ENCODE data around the gene AKAP8.

The AKAP8 gene

DNA sequence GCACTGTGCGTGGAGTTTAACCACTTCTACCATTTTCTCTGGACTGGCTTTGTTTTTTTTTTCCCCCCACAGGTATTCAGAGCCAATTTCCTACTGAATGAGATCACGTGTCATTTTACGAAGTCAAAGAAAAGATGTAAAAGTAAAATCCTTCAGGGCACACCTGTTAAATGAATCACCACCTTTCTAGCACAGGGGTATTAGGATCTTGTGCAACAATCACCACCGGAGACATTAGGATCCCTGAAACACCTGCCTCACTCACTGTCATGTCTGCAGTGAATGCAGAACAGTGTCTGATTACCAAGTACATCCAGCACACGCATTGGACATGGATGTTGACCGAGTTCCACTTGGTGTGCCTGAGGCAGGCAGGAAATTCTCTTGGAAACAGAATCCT lies 64.5 kb downstream of the AKAP8 start:
- Histone ChIP-seq H3K4me3 (ENCODE audit: low read depth, low read length) (no peak overlapping the region), H3K4me1 (ENCODE audit: control insufficient read depth, insufficient read depth, low read length) (peaks cover 22% of the 10 kb centered on the region), H3K27ac (ENCODE audit: low read depth, low read length) (no peak overlapping the region), H3K27me3 (ENCODE audit: control insufficient read depth, insufficient read depth, low read length) (no peaks in the 10 kb centered on the region), H3K9me3 (ENCODE audit: control insufficient read depth, insufficient read depth, low read depth, low read length) (no peaks in the 10 kb centered on the region), H3K9ac (ENCODE audit: low read length) (no peak overlapping the region), H3K36me3 (ENCODE audit: control insufficient read depth, insufficient read depth, low read length) (peaks cover 3% of the 10 kb centered on the region; the same call in 1 of the 2 replicates)

DNA sequence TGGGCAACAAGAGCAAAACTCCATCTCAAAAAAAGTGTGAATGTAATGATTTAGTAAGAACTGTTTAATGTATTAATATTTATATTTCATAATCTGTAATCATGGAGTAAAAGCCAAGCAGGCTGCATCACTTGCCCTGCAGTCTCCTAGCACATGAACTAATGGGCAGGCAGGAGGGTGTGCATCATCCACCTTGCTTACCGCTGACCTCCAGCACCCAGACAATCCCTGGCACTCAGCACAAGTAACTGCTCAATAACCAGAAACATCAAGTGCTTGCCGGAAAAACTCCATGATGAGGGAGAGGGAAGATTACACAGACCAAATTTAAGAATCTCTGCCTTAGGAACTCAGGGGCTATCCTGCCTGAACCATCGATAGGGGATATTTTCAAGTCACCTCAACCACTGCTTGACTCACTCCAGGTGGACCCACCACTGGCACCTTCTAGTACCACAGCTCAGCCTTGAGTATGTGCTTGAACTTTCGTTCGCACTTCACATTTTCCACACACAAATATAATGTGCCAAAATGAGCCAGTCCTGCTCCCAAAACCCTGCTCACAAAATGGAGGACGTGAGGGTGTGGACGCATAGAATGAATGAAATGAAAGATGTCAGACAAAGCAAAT lies 65.8 kb downstream of the AKAP8 start:
- Histone ChIP-seq H3K4me3 (ENCODE audit: low read depth, low read length) (no peak overlapping the region), H3K9me3 (ENCODE audit: control insufficient read depth, insufficient read depth, low read depth, low read length) (peaks cover 2% of the 10 kb centered on the region; the same call in 1 of the 2 replicates), H3K9ac (ENCODE audit: low read length) (no peak overlapping the region), H3K4me1 (ENCODE audit: control insufficient read depth, insufficient read depth, low read length) (peaks cover 19% of the 10 kb centered on the region), H3K27ac (ENCODE audit: low read depth, low read length) (no peak overlapping the region), H3K36me3 (ENCODE audit: control insufficient read depth, insufficient read depth, low read length) (peaks cover 3% of the 10 kb centered on the region), H3K27me3 (ENCODE audit: control insufficient read depth, insufficient read depth, low read length) (no peaks in the 10 kb centered on the region)

DNA sequence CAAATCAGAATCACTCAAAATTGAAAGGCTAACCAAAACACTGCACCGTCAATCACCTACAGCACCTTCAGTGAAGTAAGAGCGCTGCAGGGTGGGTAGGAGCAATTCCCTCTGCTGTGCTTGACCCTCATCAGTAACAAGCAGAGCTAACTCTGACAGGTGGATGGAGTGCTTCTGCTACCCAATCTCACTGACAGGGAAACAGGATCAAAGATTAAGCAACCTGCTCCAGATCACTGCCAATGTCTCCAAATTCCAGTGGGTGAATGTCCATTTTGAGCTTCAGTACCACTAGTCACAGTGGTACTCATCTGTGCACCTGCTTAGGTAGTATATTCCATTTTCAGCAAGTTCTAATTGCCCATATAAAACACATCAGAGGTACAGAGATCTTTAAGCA lies 72.4 kb downstream of the AKAP8 start:
- no peaks in the 10 kb centered on the region for H3K27me3 ChIP-seq (ENCODE audit: control insufficient read depth, insufficient read depth, low read length)
- H3K36me3 ChIP-seq (ENCODE audit: control insufficient read depth, insufficient read depth, low read length), result peaks cover 4% of the 10 kb centered on the region; the same call in 1 of the 2 replicates
- H3K9me3 ChIP-seq (ENCODE audit: control insufficient read depth, insufficient read depth, low read depth, low read length), result peaks cover 5% of the 10 kb centered on the region; the same call in 1 of the 2 replicates
- H3K4me3 ChIP-seq (ENCODE audit: low read depth, low read length), result no peak overlapping the region
- no peak overlapping the region for H3K9ac ChIP-seq (ENCODE audit: low read length)
- H3K4me1 ChIP-seq (ENCODE audit: control insufficient read depth, insufficient read depth, low read length), result 0 out of 2 replicates have a peak, but pooled peaks cover 3% of the 10 kb centered on the region
- H3K27ac ChIP-seq (ENCODE audit: low read depth, low read length), result no peak overlapping the region

DNA sequence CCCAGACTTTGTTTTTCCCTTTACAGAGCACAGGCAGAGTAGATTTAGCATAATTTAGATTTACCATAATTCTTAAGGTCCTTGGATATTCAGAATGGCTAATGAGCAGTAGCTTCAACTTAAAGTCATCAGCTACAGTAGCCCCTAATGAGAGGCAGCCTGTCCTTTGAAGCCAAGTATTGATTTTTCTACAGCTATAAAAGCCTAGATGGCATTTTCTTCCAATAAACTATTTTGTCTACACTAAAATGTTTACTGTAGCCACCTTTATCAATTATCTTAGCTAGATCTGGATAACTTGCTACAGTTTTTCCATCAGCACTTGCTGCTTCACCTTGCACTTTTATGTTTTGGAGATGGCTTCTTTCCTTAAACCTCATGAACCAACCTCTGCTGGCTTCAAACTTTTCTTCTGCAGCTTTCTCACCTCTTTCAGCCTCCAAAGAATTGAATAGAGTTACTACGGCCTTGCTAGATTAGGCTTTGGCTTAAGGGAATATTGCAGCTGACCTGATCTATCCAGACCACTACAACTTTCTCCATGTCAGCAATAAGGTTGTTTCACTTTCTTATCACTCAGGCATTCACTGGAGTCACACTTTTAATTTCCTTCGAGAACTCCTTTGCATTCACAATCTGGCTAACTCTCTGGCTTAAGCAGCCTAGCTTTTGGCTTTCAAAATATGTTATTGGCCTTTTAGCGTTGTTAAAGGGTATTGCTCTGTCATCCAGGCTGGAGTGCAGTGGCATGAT lies 73.8 kb downstream of the AKAP8 start:
- Histone ChIP-seq H3K4me3 (ENCODE audit: low read depth, low read length) (no peak overlapping the region), H3K27me3 (ENCODE audit: control insufficient read depth, insufficient read depth, low read length) (no peaks in the 10 kb centered on the region), H3K27ac (ENCODE audit: low read depth, low read length) (no peak overlapping the region), H3K36me3 (ENCODE audit: control insufficient read depth, insufficient read depth, low read length) (peaks cover 4% of the 10 kb centered on the region; the same call in 1 of the 2 replicates), H3K9ac (ENCODE audit: low read length) (no peak overlapping the region), H3K9me3 (ENCODE audit: control insufficient read depth, insufficient read depth, low read depth, low read length) (peaks cover 5% of the 10 kb centered on the region; the same call in 1 of the 2 replicates), H3K4me1 (ENCODE audit: control insufficient read depth, insufficient read depth, low read length) (0 out of 2 replicates have a peak, but pooled peaks cover 3% of the 10 kb centered on the region)

DNA sequence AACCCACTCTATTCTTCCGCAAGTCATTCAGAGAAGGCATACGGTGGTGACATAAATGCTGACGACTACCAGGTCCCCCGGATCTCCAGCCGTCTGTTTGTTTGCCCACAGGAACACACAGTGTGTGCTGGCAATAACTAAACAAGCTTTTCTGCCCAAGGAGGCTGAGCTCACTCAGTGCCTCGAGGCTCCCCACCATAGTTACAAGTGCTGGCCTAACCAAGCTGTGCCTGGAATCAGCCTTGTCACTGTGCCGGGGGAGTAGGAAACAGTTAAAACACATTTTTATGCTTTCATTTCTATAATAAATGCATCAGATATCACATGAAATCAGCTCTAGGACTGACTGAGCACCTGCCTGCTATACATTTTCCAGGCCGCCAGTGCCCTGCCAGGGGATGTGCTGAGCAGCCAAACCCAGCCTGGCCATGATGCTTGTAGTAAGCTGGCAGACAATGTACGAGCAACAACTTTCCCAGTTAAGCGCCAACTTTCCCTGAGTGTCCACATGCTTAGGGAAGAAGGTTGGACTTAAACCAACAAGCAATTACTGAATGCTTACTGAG lies 75.4 kb downstream of the AKAP8 start:
- no peaks in the 10 kb centered on the region for H3K27me3 ChIP-seq (ENCODE audit: control insufficient read depth, insufficient read depth, low read length)
- no peak overlapping the region for H3K27ac ChIP-seq (ENCODE audit: low read depth, low read length)
- H3K4me1 ChIP-seq (ENCODE audit: control insufficient read depth, insufficient read depth, low read length), result peaks cover 9% of the 10 kb centered on the region
- H3K9me3 ChIP-seq (ENCODE audit: control insufficient read depth, insufficient read depth, low read depth, low read length), result peaks cover 3% of the 10 kb centered on the region; the same call in 1 of the 2 replicates
- H3K4me3 ChIP-seq (ENCODE audit: low read depth, low read length), result no peak overlapping the region
- H3K36me3 ChIP-seq (ENCODE audit: control insufficient read depth, insufficient read depth, low read length), result peaks cover 4% of the 10 kb centered on the region; the same call in 1 of the 2 replicates
- H3K9ac ChIP-seq (ENCODE audit: low read length), result no peak overlapping the region
